GM19467 (cell line): ENCODE results near the gene BTNL8.
"Not testable (repeated sequence)": the region's sequence is repeated elsewhere in the genome, so short reads cannot be mapped to it uniquely, and the experiment has no call there.

Experiments
- ATAC-seq: cut with Tn5 transposase; IDR thresholded peaks from one replicate; pipeline ENCODE4 v1.9.1; 2021; ENCODE audit warnings: mild to moderate bottlenecking, moderate library complexity; ENCODE audit not compliant: unreplicated experiment

BTNL8 gene

DNA sequence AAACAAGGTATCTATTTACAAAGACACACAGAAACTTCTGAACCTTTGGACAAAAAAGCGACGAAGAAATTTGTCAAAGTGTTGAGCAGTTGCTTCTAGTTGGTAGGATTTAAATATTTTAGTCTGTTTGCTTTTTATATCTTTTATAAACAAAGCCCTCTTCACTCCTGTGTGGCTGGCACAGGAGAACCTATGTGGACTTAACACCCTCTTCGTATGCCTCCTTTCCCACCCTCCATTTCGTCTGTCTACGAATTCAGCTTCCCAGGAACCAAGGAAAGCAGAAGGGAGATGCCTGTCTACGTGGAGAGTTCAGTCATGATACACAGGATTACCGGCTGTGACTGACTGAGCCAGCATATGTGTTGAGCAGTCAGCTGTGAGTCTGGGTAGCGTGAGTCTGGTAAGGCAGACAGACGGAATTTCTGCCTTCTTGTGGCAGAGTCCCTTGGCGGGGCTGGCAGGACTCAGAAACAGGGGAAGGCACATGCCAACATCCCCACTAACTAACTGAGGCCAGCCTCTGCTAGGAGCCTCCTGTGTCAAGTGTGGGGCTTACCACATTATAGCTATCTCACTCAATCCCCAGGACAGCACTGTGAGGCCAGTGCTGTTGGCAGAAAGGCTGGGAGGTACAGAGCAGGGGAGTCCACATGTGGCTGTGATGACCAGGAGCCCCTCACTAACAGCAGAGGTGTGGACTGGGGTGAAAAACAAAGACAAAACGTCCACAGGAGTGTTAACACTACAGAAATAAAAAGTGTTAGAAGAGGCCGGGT, 24.0 kb upstream of the BTNL8 start:
- ATAC-seq: no peak

DNA sequence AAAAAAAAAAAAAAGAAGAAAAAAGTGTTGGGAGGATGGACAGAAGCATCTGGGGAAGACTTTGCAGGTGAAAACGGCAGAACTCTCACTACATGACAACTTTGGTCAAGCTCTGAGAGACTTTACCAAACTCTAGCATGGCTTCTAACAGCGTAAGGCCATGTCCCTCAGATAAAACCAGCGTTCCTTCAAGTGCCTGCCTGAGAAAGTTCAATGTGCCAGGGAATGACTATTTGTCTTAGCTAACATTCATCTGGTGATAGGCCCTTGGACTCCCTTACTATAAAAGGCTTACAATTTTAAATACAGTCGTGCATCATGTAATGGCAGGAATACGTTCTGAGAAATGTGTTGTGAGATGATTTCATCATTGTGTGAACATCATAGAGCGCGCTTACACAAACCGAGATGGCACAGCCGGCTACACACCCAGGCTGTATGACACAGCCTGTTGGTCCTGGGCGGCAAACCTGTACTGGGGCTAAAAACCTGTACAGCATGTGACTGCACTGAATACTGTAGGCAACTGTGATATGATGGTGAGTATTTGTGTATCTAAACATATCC, 23.0 kb upstream of the BTNL8 start:
- no peak for ATAC-seq

DNA sequence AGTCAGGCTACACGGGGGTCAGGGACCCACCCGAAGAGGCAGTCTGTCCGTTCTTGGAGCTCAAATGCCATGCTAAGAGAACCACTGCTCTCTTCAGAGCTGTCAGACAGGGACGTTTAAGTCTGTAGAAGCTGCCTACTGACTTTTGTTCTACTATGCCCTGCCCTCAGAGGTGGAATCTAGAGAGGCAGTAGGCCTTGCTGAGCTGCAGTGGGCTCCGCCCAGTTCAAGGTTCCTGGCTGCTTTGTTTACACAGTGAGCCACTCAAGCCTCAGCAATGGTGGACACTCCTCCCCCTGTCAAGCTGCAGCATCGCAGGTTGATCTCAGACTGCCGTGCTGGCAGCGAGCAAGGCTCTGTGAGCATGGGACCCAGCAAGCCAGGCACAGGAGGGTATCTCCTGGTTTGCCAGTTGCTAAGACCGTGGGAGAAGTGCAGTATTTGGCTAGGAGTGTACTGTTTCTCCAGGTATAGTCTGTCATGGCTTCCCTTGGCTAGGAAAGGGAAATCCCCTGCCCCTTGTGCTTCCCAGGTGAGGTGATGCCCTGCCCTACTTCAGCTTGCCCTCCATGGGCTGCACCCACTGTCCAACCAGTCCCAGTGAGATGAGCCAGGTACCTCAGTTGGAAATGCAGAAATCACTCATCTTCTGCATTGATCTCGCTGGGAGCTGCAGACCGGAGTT, 13.0 kb upstream of the BTNL8 start:
- ATAC-seq: not testable (repeated sequence)

DNA sequence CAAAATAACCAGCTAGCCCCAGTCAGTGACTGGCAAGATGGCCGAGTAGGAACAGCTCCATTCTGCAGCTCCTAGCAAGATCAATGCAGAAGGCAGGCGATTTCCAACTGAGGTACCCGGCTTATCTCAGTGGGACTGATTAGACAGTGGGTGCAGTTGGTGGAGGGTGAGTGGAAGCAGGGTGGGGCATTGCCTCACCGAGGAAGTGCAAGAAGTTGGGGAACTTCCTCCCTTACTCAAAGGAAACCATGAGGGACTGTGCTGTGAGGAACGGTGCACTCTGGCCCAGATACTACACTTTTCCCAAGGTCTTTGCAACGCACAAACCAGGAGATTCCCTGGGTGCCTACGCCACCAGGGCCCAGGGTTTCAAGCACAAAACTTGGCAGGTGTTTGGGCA, 9.6 kb upstream of the BTNL8 start:
- ATAC-seq: no peak

DNA sequence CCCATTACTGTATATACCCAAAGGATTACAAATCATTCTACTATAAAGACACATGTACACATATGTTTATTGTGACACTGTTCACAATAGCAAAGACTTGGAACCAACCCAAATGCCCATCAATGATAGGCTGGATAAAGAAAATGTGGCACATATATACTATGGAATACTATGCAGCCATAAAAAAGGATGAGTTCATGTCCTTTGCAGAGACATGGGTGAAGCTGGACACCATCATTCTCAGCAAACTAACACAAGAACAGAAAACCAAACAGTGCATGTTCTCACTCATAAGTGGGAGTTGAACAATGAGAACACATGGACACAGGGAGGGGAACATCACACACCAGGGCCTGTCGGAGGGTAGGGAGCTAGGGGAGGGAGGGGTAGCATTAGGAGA, 3.6 kb upstream of the BTNL8 start:
- ATAC-seq: not testable (repeated sequence)

DNA sequence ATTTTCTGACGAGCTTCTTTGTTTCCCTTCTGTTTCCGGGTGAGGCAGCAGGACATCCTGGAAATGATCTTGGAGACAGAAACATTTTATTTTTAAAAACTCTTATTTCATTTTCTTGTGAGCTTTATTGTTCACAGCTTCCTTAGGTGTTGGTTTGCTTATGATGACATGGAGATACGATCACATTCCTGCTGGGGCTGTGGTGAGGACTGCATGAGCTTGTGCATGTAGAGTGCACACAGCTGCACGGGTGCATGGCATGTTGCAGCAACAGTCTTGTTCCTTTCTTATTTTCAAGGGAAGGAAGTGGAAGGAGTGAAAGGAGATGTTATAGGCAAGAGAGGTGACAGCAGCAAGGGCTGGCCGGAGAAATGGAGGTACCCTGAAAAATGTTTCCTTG, 1.2 kb downstream of the BTNL8 start:
- no peak for ATAC-seq

DNA sequence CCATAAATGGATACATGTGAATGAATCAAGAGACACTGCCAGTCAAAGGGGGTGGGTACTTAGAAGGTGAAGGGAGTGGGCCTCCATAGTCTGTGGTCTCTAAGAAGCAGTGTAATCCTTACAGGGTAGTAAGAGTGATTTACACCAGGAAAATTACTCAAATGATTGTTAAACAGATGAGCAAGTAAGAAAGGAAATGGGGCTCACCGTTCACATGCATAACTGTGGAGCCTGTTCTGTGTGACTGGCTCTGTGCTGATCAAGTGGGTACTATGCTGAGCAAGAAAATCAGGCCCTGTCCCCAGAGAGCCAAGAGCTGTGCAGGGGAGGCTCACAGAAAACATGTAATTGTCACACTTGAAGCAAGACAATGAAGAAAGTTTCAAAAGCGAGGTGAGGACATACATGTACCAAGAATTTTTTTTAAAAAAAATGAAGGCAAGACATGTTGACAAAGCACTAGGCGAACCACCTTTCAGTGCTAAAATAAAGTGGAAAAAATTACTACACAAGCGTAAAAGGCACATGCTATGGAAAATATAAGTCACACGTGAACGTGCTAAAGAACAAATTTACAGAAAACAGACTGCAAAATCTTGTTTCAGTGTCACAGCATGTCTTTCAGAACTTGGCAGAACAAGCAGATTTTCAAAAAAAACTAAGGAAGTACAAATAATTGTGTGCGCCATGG, 2.5 kb downstream of the BTNL8 start:
- no peak for ATAC-seq

DNA sequence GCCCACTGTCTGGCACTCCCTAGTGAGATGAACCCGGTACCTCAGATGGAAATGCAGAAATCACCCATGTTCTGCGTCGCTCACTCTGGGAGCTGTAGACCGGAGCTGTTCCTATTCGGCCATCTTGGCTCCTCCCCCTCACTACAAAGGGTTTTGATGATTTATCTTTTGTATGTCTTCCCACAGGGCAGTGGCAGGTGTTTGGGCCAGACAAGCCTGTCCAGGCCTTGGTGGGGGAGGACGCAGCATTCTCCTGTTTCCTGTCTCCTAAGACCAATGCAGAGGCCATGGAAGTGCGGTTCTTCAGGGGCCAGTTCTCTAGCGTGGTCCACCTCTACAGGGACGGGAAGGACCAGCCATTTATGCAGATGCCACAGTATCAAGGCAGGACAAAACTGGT, 9.4 kb downstream of the BTNL8 start:
- ATAC-seq: no peak

DNA sequence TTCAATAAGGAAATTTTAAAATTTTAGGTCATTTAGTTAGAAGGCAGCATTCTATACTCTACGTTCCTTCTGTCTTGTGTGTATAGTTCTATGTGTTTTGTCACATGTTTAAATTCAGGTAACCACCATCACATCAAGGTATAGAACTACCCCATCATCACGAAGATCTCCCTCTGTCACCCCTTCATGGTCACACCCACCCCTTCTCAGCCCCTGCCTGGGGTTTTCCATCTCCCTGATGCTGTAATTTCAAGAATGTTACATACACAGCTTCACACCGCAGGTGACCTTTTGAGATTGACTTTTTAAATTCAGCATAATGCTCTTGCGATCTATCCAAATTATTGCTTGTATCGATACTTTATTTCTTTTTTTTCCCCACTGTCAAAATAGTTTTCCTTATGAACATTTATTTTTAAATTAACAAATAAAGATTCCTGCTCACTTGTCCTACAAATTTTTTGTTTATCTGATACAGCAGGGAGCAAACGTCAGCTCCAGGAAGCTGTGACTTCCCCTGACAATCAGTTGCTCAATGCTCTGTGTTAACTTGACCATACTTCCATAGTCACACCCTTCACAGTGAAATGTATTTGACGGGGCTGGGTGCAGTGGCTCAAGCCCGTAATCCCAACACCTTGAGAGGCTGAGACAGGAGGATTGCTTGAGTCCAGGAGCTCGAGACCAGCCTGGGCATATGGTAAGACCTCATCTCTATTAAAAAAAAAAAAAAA, 10.2 kb downstream of the BTNL8 start:
- ATAC-seq: no peak

DNA sequence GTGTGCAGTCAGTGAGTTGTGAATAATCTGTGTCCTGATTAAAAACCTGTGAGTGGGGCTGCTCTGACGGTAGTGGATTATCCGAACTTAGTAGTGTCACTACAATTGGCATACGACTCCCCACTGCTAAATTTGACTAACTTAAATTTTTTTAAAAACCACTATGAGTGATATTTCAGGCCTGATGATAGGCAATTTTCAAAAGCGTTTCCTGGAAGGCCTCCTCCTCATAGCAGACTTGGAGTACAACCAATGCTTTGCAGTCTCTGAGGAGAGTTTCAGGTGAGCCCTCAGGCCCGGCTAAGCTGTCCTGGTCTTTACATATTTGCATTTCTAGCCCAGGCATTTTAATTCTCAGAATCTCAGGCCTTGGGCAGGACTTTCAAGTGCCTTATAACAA, 10.8 kb downstream of the BTNL8 start:
- no peak for ATAC-seq

DNA sequence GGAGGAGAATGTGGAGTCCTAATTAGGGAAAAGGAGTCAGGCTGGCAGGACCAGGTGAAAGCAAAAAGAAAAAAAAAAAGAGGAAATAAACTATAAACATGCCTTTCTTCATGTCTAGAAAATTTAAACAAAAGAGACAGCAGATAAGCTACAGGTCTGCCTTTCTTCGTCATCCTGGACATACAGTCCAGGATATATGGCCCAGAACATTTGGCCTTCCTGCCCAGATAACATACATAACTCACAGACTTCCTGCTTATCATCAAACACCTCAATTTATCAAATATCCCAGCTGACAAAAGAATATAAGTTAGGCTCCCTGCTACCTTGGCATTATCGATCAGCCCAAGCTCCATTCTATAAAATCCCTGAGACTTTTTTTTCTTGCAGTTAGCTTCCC, 11.2 kb downstream of the BTNL8 start:
- ATAC-seq: no peak

DNA sequence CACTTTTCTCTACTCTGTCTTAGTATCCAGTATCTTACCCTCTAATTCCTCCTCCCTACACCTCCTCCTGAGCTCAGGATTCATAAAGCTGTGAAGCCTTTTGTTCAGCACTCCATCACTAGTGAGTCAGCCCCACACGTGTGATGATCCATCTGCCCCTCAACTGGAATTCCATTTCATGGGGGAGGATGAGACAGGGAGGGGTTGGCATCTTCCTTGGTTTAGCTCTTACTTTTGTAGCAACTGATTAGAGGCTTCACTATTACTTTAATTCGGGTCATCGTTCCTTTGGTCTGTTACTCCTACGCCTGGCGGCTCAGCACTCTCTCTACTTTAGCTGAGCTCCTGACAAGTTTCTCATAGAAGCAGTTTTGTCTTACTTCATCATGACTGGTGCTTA, 11.8 kb downstream of the BTNL8 start:
- no peak for ATAC-seq

DNA sequence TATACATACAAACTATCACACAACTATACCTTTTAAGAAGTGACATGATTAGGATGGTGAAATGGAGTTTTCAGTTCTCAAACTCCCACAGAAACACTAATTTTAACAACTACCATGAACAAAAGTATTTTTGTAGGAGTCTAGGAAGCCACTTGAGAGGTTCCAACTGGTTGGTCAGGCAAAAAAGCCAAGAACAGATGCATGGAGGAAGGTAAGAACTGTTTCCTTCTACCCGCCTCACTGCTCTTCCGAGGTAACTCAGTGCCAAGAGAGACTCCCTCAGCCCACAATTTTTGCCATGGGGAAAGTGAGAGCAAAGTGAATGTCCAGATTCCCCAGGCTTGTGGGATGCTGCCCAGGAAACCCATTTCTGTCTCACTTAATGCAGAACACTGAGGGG, 15.7 kb downstream of the BTNL8 start:
- ATAC-seq: no peak

DNA sequence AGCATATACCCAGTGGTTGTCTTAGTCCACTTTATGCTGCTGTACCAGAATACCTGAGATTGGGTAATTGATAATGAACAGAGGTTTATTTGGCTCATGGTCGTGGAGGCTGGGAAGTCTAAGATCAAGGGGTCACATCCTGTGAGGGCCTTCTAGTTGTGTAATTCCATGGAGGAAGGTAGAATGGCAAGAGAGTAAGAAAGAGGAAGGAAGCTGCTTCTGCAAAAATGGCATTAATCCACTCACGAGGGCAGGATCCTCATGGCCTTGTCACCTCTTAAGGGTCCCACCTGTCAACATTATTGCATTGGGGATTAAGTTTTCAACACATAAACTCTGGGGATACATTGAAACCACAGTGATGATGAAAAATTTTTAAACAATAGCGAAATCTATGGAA, 17.0 kb downstream of the BTNL8 start:
- ATAC-seq: no peak

DNA sequence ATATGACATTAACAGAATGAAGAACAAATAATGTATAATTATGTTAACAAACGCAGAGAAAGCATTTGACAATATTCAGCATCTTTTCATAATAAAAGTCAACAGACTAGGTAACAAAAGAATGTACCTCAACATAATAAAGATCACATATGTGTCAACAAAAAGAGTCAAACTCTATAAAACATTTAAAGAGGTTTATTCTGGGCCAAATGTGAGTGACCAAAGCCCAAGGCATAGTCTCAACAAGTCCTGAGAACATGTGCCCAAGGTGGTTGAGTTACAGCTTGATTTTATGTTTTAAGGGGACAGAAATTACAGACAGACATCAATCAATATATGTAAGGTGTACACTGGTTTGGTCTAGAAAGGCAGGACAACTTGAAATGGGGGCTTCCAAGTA, 19.4 kb downstream of the BTNL8 start:
- ATAC-seq: no peak

DNA sequence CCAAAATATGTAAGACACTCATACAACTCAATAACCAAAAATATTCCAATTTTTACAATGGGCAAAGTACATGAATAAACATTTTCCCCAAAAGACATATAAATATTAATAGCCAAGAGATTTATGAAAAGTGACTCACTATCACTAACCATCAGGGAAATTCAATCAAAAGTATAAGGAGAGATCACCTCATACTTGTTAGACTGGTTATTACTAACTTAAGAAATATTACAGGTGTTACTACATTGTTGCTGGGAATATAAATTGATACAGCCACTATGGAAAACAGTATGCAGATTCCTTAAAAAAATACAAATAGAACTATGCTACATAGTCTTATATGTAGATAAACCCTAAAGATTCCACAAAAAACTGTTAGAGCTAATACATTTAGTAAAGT, 21.8 kb downstream of the BTNL8 start:
- ATAC-seq: no peak

DNA sequence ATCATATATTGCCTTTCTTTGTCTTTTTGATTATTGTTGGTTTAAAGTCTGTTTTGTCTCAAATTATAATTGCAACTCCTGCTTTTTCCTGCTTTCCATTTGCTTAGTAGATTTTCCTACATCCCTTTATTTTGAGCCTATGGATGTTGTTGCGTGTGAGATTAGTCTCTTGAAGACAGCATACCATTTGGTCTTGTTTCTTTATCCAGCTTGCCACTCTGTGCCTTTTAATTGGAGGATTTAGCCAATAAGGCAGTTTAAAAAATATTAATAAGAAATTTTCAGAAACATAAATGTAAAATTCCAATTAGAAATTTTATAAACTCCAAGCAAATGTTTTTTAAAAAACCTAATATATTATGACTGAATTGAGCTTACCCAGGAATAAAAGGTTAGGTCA, 24.0 kb downstream of the BTNL8 start:
- ATAC-seq: no peak

DNA sequence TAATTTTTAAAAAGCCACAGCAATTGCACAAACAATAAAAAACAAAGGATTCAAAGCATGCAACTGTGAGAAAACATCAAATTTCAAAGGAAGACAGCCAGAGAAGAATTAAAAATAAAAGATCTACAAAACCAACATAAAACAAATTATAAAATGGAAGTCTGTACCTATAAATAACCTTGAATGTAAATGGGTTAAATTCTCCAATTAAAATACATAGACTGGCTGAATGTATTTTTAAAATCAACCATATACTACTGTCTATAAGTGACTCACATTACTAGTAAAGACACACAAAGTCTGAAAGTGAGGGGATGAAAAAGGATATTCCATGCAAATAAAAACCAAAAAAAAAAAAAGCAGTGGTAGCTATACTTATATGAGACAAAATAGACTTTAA, 33.7 kb downstream of the BTNL8 start:
- ATAC-seq: no peak

DNA sequence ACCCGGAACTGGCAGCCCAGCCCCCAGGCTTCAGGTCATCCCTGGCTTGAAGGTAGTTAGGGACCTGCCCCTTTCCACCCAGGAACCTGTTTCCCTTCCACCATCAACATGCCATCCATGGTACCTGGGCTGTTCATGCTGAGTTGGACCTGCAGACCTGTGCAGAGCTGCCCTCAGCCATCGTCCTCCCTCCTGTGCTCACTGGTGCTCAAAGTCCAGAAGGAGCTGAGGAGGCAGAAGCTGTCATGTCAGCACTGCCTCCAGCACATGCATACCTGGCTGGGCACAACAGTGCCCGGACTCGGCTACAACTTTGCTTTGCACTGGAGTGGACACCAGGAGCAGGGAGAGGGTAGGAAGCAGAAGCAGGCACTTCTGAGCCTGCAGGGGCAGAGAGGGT, 36.2 kb downstream of the BTNL8 start:
- ATAC-seq: no peak

DNA sequence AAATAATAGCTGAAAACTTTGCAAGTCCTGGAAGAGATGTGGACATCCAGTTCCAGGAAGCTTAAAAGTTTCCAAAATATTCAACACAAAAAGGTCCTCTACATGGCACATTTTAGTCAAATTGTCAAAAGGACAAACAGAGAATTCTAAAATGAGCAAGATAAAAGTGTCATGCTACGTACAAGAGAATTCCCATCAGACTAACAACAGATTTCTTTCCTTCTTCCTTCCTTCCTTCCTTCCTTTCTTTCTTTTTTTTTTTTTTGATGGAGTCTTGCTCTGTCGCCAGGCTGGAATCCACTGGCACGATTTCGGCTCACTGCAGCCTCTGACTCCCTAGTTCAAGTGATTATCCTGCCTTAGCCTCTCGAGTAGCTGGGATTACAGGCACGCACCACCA, 39.3 kb downstream of the BTNL8 start:
- ATAC-seq: no peak

DNA sequence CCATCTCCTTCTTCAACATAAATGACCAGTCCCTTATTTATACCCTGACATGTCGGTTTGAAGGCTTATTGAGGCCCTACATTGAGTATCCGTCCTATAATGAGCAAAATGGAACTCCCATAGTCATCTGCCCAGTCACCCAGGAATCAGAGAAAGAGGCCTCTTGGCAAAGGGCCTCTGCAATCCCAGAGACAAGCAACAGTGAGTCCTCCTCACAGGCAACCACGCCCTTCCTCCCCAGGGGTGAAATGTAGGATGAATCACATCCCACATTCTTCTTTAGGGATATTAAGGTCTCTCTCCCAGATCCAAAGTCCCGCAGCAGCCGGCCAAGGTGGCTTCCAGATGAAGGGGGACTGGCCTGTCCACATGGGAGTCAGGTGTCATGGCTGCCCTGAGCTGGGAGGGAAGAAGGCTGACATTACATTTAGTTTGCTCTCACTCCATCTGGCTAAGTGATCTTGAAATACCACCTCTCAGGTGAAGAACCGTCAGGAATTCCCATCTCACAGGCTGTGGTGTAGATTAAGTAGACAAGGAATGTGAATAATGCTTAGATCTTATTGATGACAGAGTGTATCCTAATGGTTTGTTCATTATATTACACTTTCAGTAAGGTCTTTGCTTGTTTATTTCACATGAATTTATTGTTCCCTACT, 51.5 kb downstream of the BTNL8 start:
- ATAC-seq: no peak
